Urinary bladder (tissue), 4 donors: ENCODE measurements around the gene RGS6. TPM values are rescaled to one million over a fixed set of nuclear protein-coding genes. Genes with fewer than 3 reads are reported as not detected.

ENCODE experiments used
- DNase-seq: peaks from one replicate; pipeline ENCODE4 v3.0.0-alpha.2; 2015; ENCODE audit errors: extremely low spot score
- H3K27ac ChIP-seq: one replicate; pipeline ENCODE4 v1.5.1; 2013; ENCODE audit warnings: low read depth, mild to moderate bottlenecking, moderate library complexity
- H3K36me3 ChIP-seq: one replicate; pipeline ENCODE4 v1.6.1; 2013; ENCODE audit warnings: mild to moderate bottlenecking, moderate library complexity; ENCODE audit not compliant: insufficient read depth
- H3K4me1 ChIP-seq: one replicate; pipeline ENCODE4 v1.6.1; 2013; ENCODE audit warnings: mild to moderate bottlenecking, moderate library complexity; ENCODE audit not compliant: insufficient read depth
- H3K4me3 ChIP-seq: one replicate; pipeline ENCODE4 v1.5.1; 2013; ENCODE audit warnings: low read depth, low read length
- WGBS: extraction: QIAGEN DNeasy Blood & Tissue Kit; methylation state at CpG from one replicate; pipeline ENCODE4 v1.1.7; 2013; 5-methylcytosine and 5-hydroxymethylcytosine counted together
- polyA plus RNA-seq: library from polyadenylated mRNA; stranded (reverse); fragments of 200-250 nt; gene quantifications from one replicate; pipeline ENCODE4 v1.2.3, GENCODE V29; 2013
- total RNA-seq: library from RNA; depleted of rRNA; stranded (reverse); fragments of >200 nt; gene quantifications from one replicate; pipeline ENCODE4 v1.2.3, GENCODE V29; 2014
- donor health status: healthy with polysubstance abuse.
- donor health status: healthy.

RGS6 gene
- total and polyA plus RNA-seq, 2 donors: 0.65 to 3.3 TPM

- Histone ChIP-seq H3K36me3 (no peaks in the 10 kb centered on the region), H3K27ac (no peak overlapping the region), H3K4me3 (no peak overlapping the region), H3K4me1 (no peaks in the 10 kb centered on the region)
- WGBS: 52% methylated on average over 16 of the region's 16 CpGs
- DNase-seq: no peak
Measured at GRCh38 chr14:72291908-72292688, 359.9 kb downstream of the RGS6 start.

- WGBS: 37% methylated on average over 1 of the region's 1 CpG
- Histone ChIP-seq H3K4me1 (no peaks in the 10 kb centered on the region), H3K27ac (no peak overlapping the region), H3K4me3 (no peak overlapping the region), H3K36me3 (no peaks in the 10 kb centered on the region)
- DNase-seq: no peak
Measured at GRCh38 chr14:72292689-72293024, 360.4 kb downstream of the RGS6 start.

- no peak for DNase-seq
- 82% methylated on average over 3 of the region's 3 CpGs for WGBS
- Histone ChIP-seq H3K27ac (no peak overlapping the region), H3K4me1 (no peaks in the 10 kb centered on the region), H3K36me3 (no peaks in the 10 kb centered on the region), H3K4me3 (no peak overlapping the region)
Measured at GRCh38 chr14:72301352-72301751, 369.1 kb downstream of the RGS6 start.

GRCh38 chr14:72303930-72304329 is 371.7 kb downstream of the RGS6 start:
- Histone ChIP-seq H3K36me3 (no peaks in the 10 kb centered on the region), H3K4me1 (no peaks in the 10 kb centered on the region), H3K27ac (no peak overlapping the region), H3K4me3 (no peak overlapping the region)
- no peak for DNase-seq
- WGBS: 85% methylated on average over 4 of the region's 4 CpGs

DNA sequence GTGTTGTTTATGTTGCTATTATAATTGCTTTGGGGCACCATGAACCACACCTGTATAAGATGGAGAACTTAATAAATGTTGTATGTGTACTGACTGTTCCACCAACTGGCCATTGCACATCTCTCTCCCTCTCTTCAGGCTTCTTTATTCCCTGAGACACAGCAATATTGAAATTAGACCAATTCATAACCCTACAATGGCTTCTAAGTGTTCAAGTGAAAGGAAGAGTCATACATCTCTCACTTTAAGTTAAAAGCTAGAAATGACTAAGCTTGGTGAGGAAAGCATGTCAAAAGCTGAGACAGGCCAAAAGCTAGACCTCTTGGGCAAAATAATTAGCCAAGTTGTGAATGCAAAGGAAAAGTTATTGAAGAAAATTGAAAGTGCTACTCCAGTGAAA is 373.3 kb downstream of the RGS6 start:
- Histone ChIP-seq H3K27ac (no peak overlapping the region), H3K4me1 (no peaks in the 10 kb centered on the region), H3K36me3 (no peaks in the 10 kb centered on the region), H3K4me3 (no peak overlapping the region)
- DNase-seq: no peak

- WGBS: 38% methylated on average over 6 of the region's 6 CpGs
- Histone ChIP-seq H3K36me3 (no peaks in the 10 kb centered on the region), H3K27ac (no peak overlapping the region), H3K4me3 (no peak overlapping the region), H3K4me1 (no peaks in the 10 kb centered on the region)
- DNase-seq: no peak
Measured at GRCh38 chr14:72308967-72309485, 376.8 kb downstream of the RGS6 start.

DNA sequence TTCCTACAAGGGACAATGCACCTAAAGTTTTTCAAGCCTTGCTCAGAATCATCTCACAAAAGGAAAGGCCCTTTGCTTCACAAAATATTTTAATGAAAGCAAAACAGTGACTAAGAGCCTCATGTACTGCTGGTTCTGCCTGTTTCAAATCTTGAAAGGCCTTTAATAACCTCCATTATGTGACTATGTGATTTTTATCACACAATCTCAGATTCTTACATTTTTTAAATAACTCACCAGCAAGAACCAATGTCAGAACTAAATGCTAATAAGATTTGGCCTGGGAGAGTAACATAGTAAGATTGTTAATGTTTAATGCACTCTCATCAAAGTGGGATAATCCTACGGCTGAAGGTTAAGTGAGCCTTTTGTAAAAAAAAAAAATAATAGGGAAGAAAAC is 378.9 kb downstream of the RGS6 start:
- Histone ChIP-seq H3K4me3 (no peak overlapping the region), H3K27ac (no peak overlapping the region), H3K4me1 (no peaks in the 10 kb centered on the region), H3K36me3 (no peaks in the 10 kb centered on the region)
- WGBS: 76% methylated on average over 1 of the region's 1 CpG
- DNase-seq: no peak

DNA sequence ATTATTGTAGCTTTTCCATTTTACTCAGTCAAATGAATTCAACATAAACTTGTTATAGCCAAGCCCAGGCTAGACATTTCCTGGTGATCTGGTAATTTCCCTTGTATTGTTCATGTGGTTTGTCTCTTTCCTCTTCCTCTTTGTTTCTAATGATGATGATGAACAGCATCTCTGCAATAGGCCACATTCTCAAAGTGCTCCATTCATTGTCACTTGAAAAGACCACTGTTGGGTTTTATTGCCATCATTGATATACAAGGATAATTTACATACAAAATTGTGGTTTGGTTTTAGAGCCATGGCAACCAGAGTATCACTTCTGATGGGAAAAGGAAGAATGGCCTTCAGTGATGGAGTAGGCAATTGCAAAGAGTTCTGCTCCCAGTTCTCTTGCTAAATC is 379.3 kb downstream of the RGS6 start:
- no peaks in the 10 kb centered on the region for H3K4me1 ChIP-seq
- DNase-seq: no peak
- no peak overlapping the region for H3K27ac ChIP-seq
- H3K36me3 ChIP-seq: no peaks in the 10 kb centered on the region
- H3K4me3 ChIP-seq: no peak overlapping the region

- Histone ChIP-seq H3K36me3 (no peaks in the 10 kb centered on the region), H3K27ac (no peak overlapping the region), H3K4me3 (no peak overlapping the region), H3K4me1 (no peaks in the 10 kb centered on the region)
- DNase-seq: no peak
- WGBS: 43% methylated on average over 9 of the region's 9 CpGs
Measured at GRCh38 chr14:72314808-72315435, 382.7 kb downstream of the RGS6 start.

- H3K4me3 ChIP-seq: no peak overlapping the region
- no peak overlapping the region for H3K27ac ChIP-seq
Measured at GRCh38 chr14:72315714-72316113, 383.5 kb downstream of the RGS6 start.

GRCh38 chr14:72318648-72319047 is 386.4 kb downstream of the RGS6 start:
- no peaks in the 10 kb centered on the region for H3K4me1 ChIP-seq
- no peak overlapping the region for H3K4me3 ChIP-seq
- no peaks in the 10 kb centered on the region for H3K36me3 ChIP-seq
- WGBS: 84% methylated on average over 4 of the region's 4 CpGs
- no peak overlapping the region for H3K27ac ChIP-seq
- DNase-seq: no peak

More at GRCh38 chr14:72315714-72316113, 383.5 kb downstream of the RGS6 start:
- 82% methylated on average over 1 of the region's 1 CpG for whole genome bisulfite sequencing
- H3K4me1 ChIP-seq: no peaks in the 10 kb centered on the region
- H3K36me3 ChIP-seq: no peaks in the 10 kb centered on the region
- no peak for DNase-seq

DNA sequence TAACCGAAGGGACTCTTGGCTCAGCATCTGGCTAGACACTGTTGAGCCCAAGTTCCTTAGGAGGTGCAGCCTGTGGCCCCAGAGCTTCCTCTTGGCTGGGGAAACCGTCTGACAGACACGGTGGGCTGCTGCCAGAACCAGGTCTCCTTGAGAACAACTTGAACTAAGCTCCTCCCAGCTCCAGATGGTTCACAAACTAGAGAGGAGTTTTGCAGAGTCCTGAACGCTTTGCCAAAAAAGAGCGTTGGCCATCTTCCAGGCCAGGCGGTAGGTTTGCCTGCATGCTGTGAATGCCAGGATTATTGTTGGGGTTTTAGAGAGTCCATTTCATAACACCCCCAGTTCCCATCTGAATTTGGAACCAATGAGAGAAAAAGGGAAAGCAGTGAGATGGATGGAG is 399.8 kb downstream of the RGS6 start:
- no peak for DNase-seq
- no peak overlapping the region for H3K27ac ChIP-seq
- no peak overlapping the region for H3K4me3 ChIP-seq
- no peaks in the 10 kb centered on the region for H3K4me1 ChIP-seq
- no peaks in the 10 kb centered on the region for H3K36me3 ChIP-seq
- WGBS: 8% methylated on average over 6 of the region's 6 CpGs

DNA sequence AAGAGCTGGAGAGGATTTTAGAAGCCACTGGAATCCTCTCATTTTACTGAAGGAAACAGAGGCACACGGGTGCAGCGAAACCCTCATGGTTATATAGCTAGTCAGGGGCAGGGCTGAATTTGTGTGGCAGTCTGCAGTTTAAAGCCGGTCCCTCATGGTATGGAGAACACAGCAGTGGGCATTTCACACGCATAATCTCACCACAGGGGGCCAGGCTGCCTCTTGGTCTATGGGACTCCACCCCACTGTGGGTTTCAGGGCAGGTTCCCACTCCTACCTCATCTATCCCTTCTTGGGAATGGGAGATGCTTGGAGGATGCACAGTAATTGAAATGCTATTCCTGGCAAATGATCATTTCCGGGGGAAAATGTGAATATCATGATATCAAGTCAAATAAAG is 400.6 kb downstream of the RGS6 start:
- Histone ChIP-seq H3K4me3 (no peak overlapping the region), H3K27ac (no peak overlapping the region), H3K36me3 (no peaks in the 10 kb centered on the region), H3K4me1 (no peaks in the 10 kb centered on the region)
- 71% methylated on average over 5 of the region's 5 CpGs for WGBS
- DNase-seq: no peak

DNA sequence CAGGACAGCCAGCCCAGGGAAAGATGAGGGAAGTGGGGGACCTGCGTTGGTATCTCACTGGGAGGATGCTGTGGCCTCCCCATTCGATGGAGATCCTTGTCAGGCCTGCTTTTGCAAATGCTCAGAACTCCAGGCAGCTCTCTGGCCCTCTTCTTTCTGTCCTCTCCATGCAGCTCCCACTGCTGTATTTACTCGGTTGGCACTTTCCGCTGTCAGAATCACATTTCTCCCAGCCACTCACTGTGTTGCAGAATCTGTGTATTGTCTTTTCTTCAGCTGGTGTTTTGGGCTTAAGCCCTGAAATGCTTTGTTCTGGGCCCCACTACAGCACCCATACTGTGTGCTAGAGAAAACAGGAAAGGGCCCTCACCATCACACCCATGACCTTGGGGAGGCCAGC is 401.1 kb downstream of the RGS6 start:
- Histone ChIP-seq H3K36me3 (no peaks in the 10 kb centered on the region), H3K4me1 (no peaks in the 10 kb centered on the region), H3K4me3 (no peak overlapping the region), H3K27ac (no peak overlapping the region)
- 73% methylated on average over 4 of the region's 4 CpGs for WGBS
- DNase-seq: no peak
